ENCODE measurements around the gene PLCG2.

DNA sequence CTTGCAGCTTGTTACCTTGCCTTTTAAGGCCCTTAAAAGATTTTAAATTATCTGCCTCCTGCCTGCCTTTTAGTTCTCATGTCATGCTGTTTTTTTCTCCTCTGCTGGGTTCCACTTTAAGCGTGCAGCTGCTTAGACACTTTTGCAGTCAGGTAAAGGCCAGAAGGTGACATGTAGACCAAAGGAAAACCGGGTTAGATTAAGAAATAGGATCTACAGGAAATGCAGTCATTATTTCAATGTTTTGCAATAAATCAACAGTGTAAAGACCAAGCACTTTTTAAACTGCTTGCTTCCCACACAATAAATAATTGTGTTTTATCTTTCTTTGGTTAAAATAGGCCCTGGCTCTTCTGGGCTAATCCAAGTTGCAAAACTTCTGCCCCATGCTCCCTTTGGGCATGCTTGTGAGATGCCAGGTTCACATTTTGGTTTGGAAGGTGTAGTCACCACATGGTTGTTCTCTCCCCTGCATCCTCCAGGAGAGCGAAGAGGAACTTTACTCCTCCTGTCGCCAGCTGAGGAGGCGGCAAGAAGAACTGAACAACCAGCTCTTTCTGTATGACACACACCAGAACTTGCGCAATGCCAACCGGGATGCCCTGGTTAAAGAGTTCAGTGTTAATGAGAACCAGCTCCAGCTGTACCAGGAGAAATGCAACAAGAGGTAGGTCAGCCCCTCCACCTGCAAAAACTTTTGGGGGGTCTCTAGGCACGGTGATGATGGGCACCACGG is 177.3 kb downstream of the PLCG2 start:
- TF ChIP-seq POLR2A (IDR thresholded peaks at IDR 0.05; ENCODE audit: low read length) = no peak
- no peak for TF ChIP-seq GATA1 (IDR thresholded peaks at IDR 0.05; ENCODE audit: low read depth, low read length)
